Middle frontal gyrus (tissue), 1 donor: ENCODE results near the gene KAT2A.

ENCODE experiments used
- DNase-seq: peaks from one replicate; pipeline ENCODE4 v3.0.0-alpha.2; 2015; ENCODE audit warnings: low spot score; ENCODE audit errors: extremely low spot score

Gene KAT2A

GRCh38 chr17:42094375-42095069 lies 26.6 kb downstream of the KAT2A start:
- no peak for DNase-seq

- no peak for DNase-seq
Measured at GRCh38 chr17:42092939-42093338, 28.2 kb downstream of the KAT2A start.

GRCh38 chr17:42090964-42091790 lies 30.0 kb downstream of the KAT2A start:
- DNase-seq = no peak

- no peak for DNase-seq
Measured at GRCh38 chr17:42088736-42089135, 32.4 kb downstream of the KAT2A start.

GRCh38 chr17:42087736-42088705 lies 33.1 kb downstream of the KAT2A start:
- DNase-seq = no peak

- DNase-seq = no peak
Measured at GRCh38 chr17:42087042-42087701, 34.0 kb downstream of the KAT2A start.

GRCh38 chr17:42081516-42082129 lies 39.5 kb downstream of the KAT2A start:
- no peak for DNase-seq

GRCh38 chr17:42079541-42079940 lies 41.6 kb downstream of the KAT2A start:
- DNase-seq = no peak

GRCh38 chr17:42078396-42079043 lies 42.6 kb downstream of the KAT2A start:
- DNase-seq = no peak

- no peak for DNase-seq
Measured at GRCh38 chr17:42077755-42078154, 43.4 kb downstream of the KAT2A start.

GRCh38 chr17:42076797-42077559 lies 44.2 kb downstream of the KAT2A start:
- no peak for DNase-seq

GRCh38 chr17:42075789-42076188 lies 45.4 kb downstream of the KAT2A start:
- no peak for DNase-seq

- DNase-seq = no peak
Measured at GRCh38 chr17:42072323-42073187, 48.6 kb downstream of the KAT2A start.

GRCh38 chr17:42071810-42072209 lies 49.4 kb downstream of the KAT2A start:
- DNase-seq = no peak

GRCh38 chr17:42068979-42069378 lies 52.2 kb downstream of the KAT2A start:
- no peak for DNase-seq

- DNase-seq = no peak
Measured at GRCh38 chr17:42067371-42068091, 53.6 kb downstream of the KAT2A start.

- no peak for DNase-seq
Measured at GRCh38 chr17:42065201-42065600, 56.0 kb downstream of the KAT2A start.
